Transverse colon (tissue), 4 donors: ENCODE measurements around the gene MMP14. TPM values are rescaled to one million over a fixed set of nuclear protein-coding genes. Genes with fewer than 3 reads are reported as not detected.
"Not testable (repeated sequence)": the region's sequence is repeated elsewhere in the genome, so short reads cannot be mapped to it uniquely, and the experiment has no call there.

ENCODE experiments used
- DNase-seq: peaks from one replicate; pipeline ENCODE4 v3.0.0-alpha.2; 2019
- H3K27ac ChIP-seq, 4 donors: fragments of 200-600 bp; sonication (generic); 2 replicates each; pipeline ENCODE4 v1.5.1; 2016 to 2018; ENCODE audit warnings: inconsistent platforms in 4 of 4
- H3K27me3 ChIP-seq: fragments of 200-600 bp; sonication (generic); 2 replicates; pipeline ENCODE4 v1.5.1; 2017; ENCODE audit warnings: inconsistent platforms
- H3K36me3 ChIP-seq, 4 donors: fragments of 200-600 bp; sonication (generic); 2 replicates each; pipeline ENCODE4 v1.5.1; 2017 to 2019; ENCODE audit warnings: inconsistent platforms in 4 of 4
- H3K4me1 ChIP-seq, 4 donors: fragments of 200-600 bp; sonication (generic); 2 replicates each; pipeline ENCODE4 v1.5.1; 2017 to 2020; ENCODE audit warnings: inconsistent platforms in 4 of 4
- H3K4me3 ChIP-seq, 4 donors: fragments of 200-600 bp; sonication (generic); 1 replicate in 1 of 4; 2 replicates in 3 of 4; pipeline versions ENCODE4 v1.5.1 to v1.6.1; 2017 to 2019; ENCODE audit warnings: inconsistent platforms in 4 of 4
- H3K9me3 ChIP-seq, 2 donors: fragments of 200-600 bp; sonication (generic); 2 replicates each; pipeline ENCODE4 v1.5.1; 2017 to 2019; ENCODE audit warnings: inconsistent platforms in 2 of 2
- CTCF ChIP-seq, 5 experiments: fragments of 200-600 bp in 3 of 5; fragments of 450-650 bp in 2 of 5; sonication (generic) in 3 of 5; IDR thresholded peaks; 1 replicate in 2 of 5; 2 replicates in 3 of 5; pipeline ENCODE4 v1.5.1; 2016 to 2017; ENCODE audit warnings: antibody characterized with exemption in 5 of 5, inconsistent platforms in 3 of 5, mild to moderate bottlenecking in 2 of 5, moderate library complexity in 1 of 5
- EP300 ChIP-seq: sonication (generic); formaldehyde crosslinking; IDR thresholded peaks from one replicate; pipeline ENCODE4 v1.6.1; 2017; ENCODE audit warnings: antibody characterized with exemption, low read depth
- POLR2A ChIP-seq: fragments of 450-650 bp; IDR thresholded peaks from one replicate; pipeline ENCODE4 v1.6.1; 2016; ENCODE audit warnings: antibody characterized with exemption, mild to moderate bottlenecking, moderate library complexity
- POLR2AphosphoS5 ChIP-seq, 3 donors: sonication (generic); formaldehyde crosslinking; IDR thresholded peaks; one replicate each; pipeline ENCODE4 v1.6.1; 2016; ENCODE audit warnings: antibody characterized with exemption in 3 of 3
- WGBS, 2 donors: methylation state at CpG; one replicate each; pipeline ENCODE4 v1.1.5; 2018; ENCODE audit warnings: low coverage in 1 of 2; 5-methylcytosine and 5-hydroxymethylcytosine counted together
- in situ Hi-C, 4 donors: fragments of 200-750 bp; cut with MboI; loops; one replicate each; pipeline versions ENCODE4 v1.15.0 to v1.15.1; 2017; ENCODE audit warnings: low sequenced_read_pairs in 3 of 4, low pct_ligation_motif_present in 1 of 4, low pct_unique_long_range_greater_than_20kb in 1 of 4
- intact Hi-C: fragments of 100-400 bp; cut with DNase I; formaldehyde crosslinking; loops from one replicate; pipeline ENCODE4 v1.15.1; 2023; ENCODE audit warnings: low total_unique reads
- total RNA-seq, 4 donors: library from RNA; depleted of rRNA; stranded (reverse); fragments of >200 nt; gene quantifications; one replicate each; pipeline ENCODE4 v1.1.0, GENCODE V29; 2016

The MMP14 gene
- total RNA-seq, 4 donors from 2014 or later, result 59.5 to 91.6 (median 73.1) TPM

- in situ Hi-C loops, result loop anchor here in 2 of 4 donors (10.0 to 25.0 kb wide), 2 partner anchors 262 to 285 kb away; partner anchors contain the start of genes ABHD4 (in 1 of the 2) and DAD1 (in 1 of the 2)
- H3K36me3 ChIP-seq, result peaks cover 0 to 21% (median 2%) of the 10 kb centered on the region in 4 donors
- no peaks in the 10 kb centered on the region for H3K27me3 ChIP-seq
- no peak overlapping the region for H3K4me3 ChIP-seq
- intact Hi-C loops, result no loop called here
- H3K27ac ChIP-seq, result peak overlapping the region; percentile 76 to 92 (median 85)
- H3K4me1 ChIP-seq, result peaks cover 39 to 78% (median 60%) of the 10 kb centered on the region in 4 donors
- peak; percentile 29 for DNase-seq
- no peaks in the 10 kb centered on the region for H3K9me3 ChIP-seq
- TF ChIP-seq EP300, result no peak
- TF ChIP-seq POLR2A, result no peak
- TF ChIP-seq POLR2AphosphoS5 (IDR thresholded peaks at IDR 0.05), result no peak
- no peak for TF ChIP-seq CTCF (IDR thresholded peaks at IDR 0.05)
- 60 to 71% methylated on average over 1 to 19 of the region's 19 CpGs for WGBS, 2 donors
Measured at GRCh38 chr14:22849212-22849819, 12.9 kb downstream of the MMP14 start.

GRCh38 chr14:22850944-22851764, 14.8 kb downstream of the MMP14 start:
- TF ChIP-seq POLR2AphosphoS5 (IDR thresholded peaks at IDR 0.05) (peak; percentile 59 to 62 (median 60)), EP300 (no peak)
- no peak overlapping the region for H3K4me3 ChIP-seq
- in situ Hi-C loops, result loop anchor here in 2 of 4 donors (25.0 kb wide), 1 partner anchor 289 kb away; no protein-coding TSS in a partner anchor
- intact Hi-C loops, result loop anchor here (10.0 kb wide), 1 partner anchor 296 kb away; no protein-coding TSS in a partner anchor
- peaks cover 39 to 70% (median 56%) of the 10 kb centered on the region in 4 donors for H3K4me1 ChIP-seq
- H3K27ac ChIP-seq, result peak overlapping the region; percentile 76 to 92 (median 85)
- WGBS, 2 donors, result 79% methylated on average over 9 of the region's 9 CpGs; no CpG with 5 or more reads in 1 of the 2 donors
- no peaks in the 10 kb centered on the region for H3K9me3 ChIP-seq
- peaks cover 0 to 2% (median 0%) of the 10 kb centered on the region in 4 donors for H3K36me3 ChIP-seq
- no peaks in the 10 kb centered on the region for H3K27me3 ChIP-seq
- DNase-seq, result peak; percentile 72

GRCh38 chr14:22852178-22852577, 15.8 kb downstream of the MMP14 start:
- Histone ChIP-seq H3K4me1 (peaks cover 32 to 60% (median 45%) of the 10 kb centered on the region in 4 donors), H3K27ac (peak overlapping the region; percentile 76 to 92 (median 85))
- H3K27me3 ChIP-seq, H3K36me3 ChIP-seq, DNase-seq, H3K4me3 ChIP-seq, H3K9me3 ChIP-seq: not testable (repeated sequence)
- WGBS, 2 donors, result 81 to 82% methylated on average over 12 of the region's 12 CpGs
- intact Hi-C loops, result loop anchor here (2.0 to 10.0 kb wide), 2 partner anchors 15 to 297 kb away; partner anchors contain the start of gene MMP14
- in situ Hi-C loops, result loop anchor here in 2 of 4 donors (25.0 kb wide), 1 partner anchor 290 kb away; no protein-coding TSS in a partner anchor

- peaks cover 28 to 56% (median 42%) of the 10 kb centered on the region in 4 donors for H3K4me1 ChIP-seq
- TF ChIP-seq EP300, result no peak
- TF ChIP-seq POLR2A, result no peak
- TF ChIP-seq POLR2AphosphoS5 (IDR thresholded peaks at IDR 0.05), result no peak
- no peak for TF ChIP-seq CTCF (IDR thresholded peaks at IDR 0.05)
- no peaks in the 10 kb centered on the region for H3K9me3 ChIP-seq
- peak overlapping the region; percentile 73 to 83 (median 76) for H3K27ac ChIP-seq
- H3K36me3 ChIP-seq, result no peaks in the 10 kb centered on the region
- no peaks in the 10 kb centered on the region for H3K27me3 ChIP-seq
- no peak overlapping the region for H3K4me3 ChIP-seq
- no peak for DNase-seq
- in situ Hi-C loops (loop anchor here in 2 of 4 donors (25.0 kb wide), 1 partner anchor 290 kb away; no protein-coding TSS in a partner anchor), intact Hi-C loops (loop anchor here (2.0 to 10.0 kb wide), 2 partner anchors 16 to 298 kb away; partner anchors contain the start of gene MMP14)
- WGBS, 2 donors, result 45 to 56% methylated on average over 1 to 2 of the region's 2 CpGs
Measured at GRCh38 chr14:22852599-22852939, 16.2 kb downstream of the MMP14 start.
